GM15510 (cell line): ENCODE results near the gene LOX.

ENCODE experiments used
- POLR2A ChIP-seq: IDR thresholded peaks from 3 replicates; pipeline ENCODE4 v1.6.1; 2011; ENCODE audit warnings: borderline replicate concordance; ENCODE audit not compliant: insufficient read length; ENCODE audit errors: extremely low read depth

Gene LOX

DNA sequence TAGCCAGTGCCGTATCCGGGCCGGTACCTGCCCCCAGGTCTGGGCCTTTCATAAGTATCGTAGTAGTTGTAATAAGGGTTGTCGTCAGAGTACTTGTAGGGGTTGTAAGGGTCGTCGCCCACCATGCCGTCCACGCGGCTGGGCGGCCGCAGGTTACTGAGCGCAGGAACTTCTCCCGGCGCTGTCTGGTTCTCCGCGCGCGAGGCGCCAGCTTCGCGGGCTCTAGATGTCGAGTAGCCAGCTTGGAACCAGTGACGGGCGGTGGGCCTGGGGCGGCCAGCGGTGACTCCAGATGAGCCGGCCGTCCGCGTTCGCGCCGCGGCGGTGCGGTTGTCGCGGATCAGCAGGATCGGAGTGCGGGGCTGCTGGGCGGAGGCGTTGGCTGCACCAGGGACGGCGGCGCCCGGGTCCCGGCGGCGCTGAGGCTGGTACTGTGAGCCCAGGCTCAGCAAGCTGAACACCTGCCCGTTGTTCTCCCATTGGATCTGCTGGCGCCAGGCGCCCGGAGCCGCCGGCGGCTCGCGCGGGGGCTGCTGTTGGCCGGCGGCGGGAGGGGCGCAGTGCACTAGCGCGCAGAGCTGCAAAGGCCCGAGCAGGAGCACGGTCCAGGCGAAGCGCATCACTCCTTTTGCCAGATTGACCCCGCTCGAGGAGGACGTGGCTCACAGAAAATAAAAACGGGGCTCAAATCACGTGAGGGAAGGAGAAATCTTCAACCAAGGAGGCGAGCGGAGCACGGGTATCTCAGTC lies 518 bp downstream of the LOX start:
- TF ChIP-seq POLR2A = no peak

DNA sequence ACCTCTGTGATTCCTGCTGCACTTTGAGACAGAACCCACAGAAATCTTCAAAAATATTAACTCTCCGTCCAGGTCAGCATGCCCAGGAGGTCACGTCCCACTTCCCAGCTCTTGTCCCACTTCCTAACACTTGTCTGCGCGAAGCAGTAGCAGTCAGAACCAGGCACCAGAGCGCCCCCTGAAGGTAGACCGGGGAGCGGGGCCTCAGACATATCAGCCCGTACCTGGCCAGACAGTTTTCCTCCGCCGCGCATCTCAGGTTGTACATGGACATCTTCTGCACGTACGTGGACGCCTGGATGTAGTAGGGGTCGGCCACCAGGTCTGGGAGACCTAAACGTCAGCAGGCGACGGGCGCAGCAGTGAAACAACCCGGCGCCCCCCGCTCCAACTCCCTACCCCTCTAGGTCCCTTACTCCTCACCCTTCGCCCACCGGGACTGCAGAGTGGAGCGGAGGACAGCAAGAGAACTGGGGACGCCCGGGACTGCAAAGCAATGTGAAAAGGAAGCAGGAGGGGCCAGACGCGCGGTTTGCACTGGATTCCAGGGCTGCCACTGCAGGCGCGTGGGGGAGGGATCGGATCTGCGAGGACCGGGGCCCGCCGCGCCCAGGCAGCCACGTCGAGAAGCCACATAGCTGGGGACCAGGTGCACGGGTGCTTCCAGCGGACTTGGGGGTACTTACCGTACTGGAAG lies 1.2 kb downstream of the LOX start:
- TF ChIP-seq POLR2A = no peak

DNA sequence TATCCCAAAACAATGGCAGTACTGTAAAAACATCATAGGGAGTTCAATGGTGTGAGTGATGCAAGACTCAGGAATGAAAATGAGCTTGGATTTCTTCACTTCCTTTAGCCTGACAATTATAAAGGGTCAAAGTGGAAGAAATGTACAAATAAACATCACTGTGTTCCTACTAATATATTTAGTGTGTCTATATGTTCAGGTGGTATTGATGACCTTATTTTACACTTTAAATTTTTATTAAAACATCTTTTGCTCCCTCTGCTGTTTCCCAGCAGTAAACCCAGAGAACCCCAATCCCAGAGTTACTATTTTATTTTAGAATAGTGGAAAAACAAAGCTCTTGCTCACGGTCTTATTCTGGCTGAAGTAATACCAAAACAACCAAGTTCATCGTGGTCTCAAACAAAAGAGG lies 2.0 kb downstream of the LOX start:
- no peak for TF ChIP-seq POLR2A

DNA sequence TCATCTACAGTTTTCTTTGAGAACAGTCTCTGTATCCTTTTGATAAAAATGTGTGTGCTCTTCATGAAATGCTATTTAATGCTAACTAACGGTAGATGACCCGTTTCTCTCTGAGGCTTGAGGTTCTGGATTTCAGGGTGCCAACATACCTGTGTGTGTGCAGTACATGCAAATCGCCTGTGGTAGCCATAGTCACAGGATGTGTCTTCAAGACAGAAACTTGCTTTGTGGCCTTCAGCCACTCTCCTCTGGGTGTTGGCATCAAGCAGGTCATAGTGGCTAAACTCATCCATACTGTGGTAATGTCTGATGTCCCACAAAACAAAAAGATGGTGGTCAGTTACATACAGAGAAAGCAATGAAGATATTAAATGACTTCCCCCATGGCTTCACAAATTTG lies 4.2 kb downstream of the LOX start:
- TF ChIP-seq POLR2A = no peak

DNA sequence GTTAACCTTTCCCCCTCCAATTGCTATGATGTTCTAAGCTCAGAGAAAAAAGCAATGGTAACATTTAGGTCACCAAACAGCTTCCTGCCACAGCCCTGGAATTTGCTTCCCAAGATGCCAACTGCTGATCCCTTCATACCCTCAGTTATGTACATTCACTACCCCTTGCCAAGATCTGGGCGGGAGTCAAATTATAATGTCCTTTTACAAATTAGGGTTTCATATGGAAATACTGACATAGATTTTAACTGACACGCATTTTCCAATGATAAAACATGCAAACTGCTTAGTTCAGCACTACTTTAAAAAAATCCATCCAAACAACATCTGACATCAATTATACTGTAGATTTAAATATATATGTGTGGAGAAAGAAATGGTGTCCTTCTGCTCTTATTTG lies 5.0 kb downstream of the LOX start:
- no peak for TF ChIP-seq POLR2A

DNA sequence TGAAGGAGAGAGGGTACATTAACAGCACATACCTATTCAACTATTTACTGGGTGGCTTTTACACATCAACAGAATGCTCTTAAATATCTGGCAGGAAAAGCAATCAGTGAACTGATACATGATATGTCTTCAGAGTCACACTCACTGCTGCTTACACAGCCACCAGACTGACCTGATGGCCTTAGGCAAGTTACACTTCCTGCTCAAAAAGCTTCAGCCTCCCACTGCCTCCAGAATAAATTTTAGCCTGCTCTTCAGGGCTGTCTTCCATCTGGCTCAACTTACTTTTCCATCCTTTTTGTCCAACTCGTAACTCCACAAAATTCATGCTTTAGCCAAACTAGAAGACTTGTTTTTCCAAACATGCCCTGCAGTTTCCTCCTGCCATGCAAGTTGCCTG lies 10.7 kb downstream of the LOX start:
- no peak for TF ChIP-seq POLR2A

DNA sequence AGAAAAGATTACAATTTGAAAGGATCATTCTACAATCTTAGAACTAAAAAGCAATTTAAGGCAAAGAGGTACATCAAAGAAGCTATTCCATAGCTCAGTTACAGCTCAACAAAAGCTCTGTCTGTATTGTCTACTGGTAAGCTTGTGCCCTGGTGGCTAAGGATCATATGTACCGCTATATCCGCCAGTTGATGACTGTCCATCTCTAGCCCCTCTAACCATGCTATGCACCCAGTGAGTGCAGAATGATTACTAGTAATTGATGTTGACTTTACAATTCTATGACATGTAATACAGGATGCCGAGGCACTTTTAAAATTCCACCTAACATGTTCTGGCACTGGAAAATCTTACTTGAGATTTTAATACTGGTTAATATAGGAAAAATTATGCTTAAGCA lies 13.1 kb downstream of the LOX start:
- TF ChIP-seq POLR2A = no peak

DNA sequence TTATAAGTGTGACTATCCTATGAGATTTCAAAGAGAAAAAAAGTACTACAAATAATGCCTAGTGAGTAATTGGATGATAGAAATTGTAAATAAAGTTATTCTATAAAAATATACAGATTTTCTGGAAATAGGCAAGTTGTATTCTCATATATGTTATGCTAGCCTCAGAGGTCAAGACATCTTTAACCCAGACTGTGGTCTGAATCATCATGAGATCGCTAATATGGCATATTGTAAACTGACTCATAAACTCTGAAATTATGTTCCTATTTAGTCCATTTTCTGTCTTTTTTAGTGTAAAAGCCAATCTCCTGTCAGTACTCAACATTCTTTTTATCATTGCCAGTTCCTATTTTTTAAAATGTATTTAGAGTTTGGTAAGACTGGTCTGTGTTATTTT lies 14.2 kb downstream of the LOX start:
- TF ChIP-seq POLR2A = no peak

DNA sequence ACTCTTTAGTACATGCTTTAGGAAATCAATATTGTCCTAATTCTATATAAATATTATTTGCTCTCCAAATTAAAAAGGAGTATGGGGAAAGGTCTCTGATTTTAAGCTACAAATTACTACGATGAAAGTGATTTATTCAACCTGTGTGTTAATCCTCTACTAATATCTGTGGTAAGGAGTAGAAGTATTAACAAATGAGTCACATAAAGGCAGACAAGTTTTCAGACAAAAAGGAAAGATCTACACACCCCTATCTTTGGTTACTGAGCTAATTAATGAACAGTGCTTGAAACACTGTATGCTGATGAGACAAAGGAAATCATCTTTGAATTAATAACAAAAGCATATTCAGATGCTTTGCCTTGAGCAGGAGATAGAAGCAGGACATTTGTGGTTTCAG lies 15.9 kb downstream of the LOX start:
- TF ChIP-seq POLR2A = no peak

DNA sequence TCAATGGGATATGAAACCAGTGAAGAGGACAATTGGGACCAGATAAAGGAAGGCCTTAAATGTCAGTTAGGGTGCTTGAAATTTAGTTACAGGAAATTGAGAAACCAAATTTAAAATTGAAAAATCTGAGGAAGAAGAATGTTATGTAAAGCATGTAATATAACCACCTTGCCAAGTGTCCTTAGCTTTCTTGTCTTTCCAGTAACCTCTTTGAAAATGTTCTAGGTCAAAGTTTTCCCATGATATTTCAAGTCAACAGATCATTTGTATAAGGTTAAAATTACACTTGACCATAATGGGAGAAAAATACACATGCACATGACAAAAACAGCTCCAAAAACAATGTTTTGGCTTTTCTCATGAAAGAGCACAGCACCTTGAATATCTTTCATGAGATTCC lies 21.1 kb downstream of the LOX start:
- no peak for TF ChIP-seq POLR2A

DNA sequence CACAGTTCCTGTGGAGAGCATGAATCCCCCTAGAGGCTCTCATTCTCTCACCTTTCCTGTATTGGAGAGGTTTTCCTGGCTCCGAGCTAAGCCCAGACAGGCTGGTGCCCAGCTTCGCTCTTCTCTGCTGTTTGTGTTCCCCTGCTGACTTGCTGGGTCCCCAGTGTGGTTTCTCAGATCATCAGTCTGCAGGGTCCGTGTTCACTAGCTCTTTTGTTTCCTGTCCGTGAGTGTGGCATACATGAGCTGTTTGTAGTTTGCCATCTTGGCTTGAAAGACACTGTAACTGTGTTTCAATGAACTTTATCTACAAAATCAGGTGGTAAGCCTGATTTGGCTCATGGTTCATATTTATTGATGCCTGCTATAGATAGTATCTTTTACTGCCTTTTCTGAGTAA lies 23.8 kb downstream of the LOX start:
- no peak for TF ChIP-seq POLR2A

DNA sequence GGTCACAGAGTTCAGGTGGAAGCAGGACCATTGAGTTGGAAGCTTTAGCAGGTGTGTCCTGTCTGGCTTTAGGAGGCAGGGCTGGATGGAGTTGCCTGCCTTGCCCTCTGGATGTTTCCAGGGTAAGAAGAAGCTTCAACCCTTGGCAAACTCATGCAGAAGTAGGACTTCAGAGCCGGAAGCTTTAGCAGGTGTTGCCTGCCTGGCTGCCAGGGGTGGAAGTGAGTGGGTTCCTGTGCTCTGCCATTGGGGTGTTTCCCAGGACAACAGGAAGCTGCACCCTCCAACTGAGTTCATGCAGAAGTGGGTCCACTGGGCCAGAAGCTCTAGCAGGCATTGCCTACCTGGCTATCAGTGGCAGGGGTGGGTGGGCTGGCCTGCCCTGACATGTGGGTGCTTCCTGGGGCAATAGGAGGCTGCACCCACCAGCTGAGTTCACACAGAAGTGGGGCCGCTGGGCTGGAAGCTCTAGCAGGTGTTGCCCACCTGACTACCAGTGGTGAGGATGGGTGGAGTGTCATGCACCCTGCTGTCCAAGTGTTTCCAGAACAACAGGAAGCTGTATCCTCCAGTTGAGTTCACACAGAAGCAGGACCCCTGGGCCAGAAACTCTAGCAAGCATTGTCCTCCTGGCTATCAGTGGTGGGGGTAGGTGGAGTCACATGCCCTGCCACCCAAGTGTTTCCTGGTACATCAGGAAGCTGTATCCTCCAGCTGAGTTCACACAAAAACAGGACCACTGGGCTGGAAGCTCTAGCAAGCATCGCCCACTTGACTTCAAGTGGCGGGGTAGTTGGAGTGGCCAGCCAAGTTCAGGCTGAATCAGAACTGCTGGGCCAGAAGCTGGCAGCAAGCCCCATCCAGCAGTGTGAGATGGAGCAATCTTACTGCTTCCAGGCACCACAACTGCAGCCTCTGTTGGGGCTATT lies 24.6 kb downstream of the LOX start:
- no peak for TF ChIP-seq POLR2A

DNA sequence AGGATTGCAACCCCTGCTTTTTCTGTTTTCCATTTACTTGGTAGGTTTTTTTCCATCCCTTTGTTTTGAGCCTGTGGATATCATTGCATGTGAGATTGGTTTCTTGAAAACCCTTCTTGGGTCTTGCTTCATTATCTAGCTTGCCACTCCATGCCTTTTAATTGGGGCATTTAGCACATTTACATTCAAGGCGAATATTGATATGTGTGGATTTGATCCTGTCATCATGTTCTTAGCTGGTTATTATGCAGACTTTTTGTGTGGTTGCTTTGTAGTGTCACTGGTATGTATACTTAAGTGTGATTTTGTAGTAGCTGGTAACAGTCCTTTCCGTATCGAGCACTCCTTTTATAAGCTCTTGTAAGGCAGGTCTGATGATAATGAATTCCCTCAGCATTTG lies 26.5 kb downstream of the LOX start:
- TF ChIP-seq POLR2A = no peak

DNA sequence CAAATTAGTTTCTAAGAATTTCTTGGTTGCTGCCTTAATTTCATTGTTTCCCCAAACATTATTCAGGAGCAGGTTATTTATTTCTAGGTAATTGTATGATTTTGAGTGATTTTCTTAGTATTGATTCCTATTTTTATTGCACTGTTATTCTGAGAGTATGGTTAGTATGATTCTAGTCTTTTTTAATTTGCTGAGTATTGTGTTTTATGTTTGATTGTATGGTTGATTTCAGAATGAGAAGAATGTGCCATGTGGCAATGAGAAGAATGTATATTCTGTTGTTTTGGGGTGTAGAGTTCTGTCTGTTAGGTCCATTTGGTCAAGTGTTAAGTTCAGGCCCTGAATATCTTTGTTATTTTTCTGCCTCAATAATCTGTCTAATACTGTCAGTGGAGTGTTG lies 27.1 kb downstream of the LOX start:
- no peak for TF ChIP-seq POLR2A

DNA sequence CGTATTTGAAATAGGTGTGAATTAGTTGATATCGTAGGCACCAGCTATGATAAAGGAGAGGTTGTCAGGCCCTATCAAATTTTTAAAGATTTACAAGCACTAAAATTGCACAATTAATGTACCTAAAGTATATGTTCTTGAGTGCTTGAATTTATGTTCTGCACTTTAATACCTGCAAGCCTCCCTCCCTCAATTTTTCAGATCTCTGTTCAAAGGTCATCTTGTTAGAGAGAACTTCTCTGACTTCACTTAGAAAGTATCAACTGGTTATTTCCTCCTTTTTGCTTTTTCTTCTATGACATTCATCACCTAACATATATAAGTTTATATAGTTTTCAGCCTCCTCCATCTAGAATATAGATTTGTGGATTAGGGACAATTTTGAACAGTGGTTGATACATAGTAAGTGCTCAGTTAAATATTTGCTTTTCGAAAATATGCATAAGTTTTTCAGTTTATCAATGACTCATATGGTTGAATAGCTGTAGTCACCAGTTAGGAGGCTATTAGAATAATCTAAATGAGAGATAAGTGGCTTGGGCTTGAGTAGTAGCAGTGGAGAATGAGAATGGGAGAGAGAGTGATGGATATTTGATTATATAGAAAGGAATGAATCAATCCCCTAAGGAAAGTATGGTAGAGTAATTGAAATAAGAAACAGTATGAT lies 37.3 kb downstream of the LOX start:
- TF ChIP-seq POLR2A = no peak

DNA sequence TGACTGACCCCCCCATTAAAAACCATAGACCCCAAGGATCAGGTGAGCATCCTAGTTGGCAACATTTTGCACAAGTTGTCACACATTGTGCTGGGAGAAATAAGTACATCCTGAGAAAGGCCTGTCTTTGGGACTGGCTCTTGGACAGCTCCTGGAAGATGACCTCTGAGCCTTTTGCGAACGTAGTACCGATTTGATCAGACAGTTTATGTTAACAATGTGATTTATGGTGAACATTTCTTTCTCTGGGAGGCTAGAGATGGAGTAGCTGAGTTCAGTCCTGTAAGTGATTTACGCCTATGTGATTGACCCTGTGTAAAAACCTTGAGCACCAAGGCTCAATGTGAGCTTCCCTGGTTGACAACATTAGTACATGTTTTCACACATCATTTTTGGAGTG lies 41.7 kb downstream of the LOX start:
- TF ChIP-seq POLR2A = no peak

DNA sequence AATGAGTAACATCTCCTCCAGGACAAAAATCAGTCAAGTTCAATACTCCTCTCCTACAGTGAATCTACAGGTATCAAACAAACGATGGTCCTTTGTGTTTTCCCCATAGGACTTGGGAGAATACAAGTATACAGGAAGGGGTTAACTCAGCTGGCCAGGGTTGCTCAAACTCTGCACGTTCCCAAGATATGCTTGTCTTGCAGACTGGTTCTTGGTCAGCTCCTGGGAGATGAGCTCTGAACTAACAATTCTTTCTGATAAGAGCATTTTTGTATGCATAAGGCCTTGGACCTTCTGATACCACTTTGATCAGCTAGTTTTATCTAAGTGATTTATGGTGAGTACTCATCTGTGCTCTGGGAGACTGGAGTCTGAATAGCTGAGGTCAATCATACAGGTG lies 42.1 kb downstream of the LOX start:
- no peak for TF ChIP-seq POLR2A
